PC-3 (cell line): ENCODE data around the gene PDP2.

ENCODE experiments used
- EZH2phosphoT487 ChIP-seq: fragments of 300-600 bp; sonication (generic); IDR thresholded peaks from 2 replicates; pipeline ENCODE4 v1.6.1; 2018; ENCODE audit warnings: mild to moderate bottlenecking, antibody characterized with exemption, low read length, borderline replicate concordance
- TF ChIP-seq, protein P1 (sequence below): fragments of 300-600 bp; sonication (generic); conservative IDR thresholded peaks from 2 replicates; pipeline ENCODE4 v1.5.1; 2017; ENCODE audit warnings: antibody characterized with exemption, low read depth, mild to moderate bottlenecking, low read length

DNA sequence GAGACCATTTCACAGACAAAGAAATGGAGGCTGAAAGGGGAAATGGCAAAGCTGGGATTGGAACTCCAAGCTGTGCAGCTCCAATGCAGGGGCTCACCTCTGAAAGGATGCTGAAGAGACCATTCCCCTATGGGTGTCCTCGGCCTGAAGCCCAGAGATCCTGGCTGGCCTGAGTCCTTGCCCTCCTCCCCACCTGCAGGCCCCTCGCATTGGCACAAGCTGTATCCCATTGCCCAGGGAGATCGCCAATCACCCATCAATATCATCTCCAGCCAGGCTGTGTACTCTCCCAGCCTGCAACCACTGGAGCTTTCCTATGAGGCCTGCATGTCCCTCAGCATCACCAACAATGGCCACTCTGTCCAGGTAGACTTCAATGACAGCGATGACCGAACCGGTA is 33.5 kb upstream of the PDP2 start:
- TF ChIP-seq, protein P1, sequence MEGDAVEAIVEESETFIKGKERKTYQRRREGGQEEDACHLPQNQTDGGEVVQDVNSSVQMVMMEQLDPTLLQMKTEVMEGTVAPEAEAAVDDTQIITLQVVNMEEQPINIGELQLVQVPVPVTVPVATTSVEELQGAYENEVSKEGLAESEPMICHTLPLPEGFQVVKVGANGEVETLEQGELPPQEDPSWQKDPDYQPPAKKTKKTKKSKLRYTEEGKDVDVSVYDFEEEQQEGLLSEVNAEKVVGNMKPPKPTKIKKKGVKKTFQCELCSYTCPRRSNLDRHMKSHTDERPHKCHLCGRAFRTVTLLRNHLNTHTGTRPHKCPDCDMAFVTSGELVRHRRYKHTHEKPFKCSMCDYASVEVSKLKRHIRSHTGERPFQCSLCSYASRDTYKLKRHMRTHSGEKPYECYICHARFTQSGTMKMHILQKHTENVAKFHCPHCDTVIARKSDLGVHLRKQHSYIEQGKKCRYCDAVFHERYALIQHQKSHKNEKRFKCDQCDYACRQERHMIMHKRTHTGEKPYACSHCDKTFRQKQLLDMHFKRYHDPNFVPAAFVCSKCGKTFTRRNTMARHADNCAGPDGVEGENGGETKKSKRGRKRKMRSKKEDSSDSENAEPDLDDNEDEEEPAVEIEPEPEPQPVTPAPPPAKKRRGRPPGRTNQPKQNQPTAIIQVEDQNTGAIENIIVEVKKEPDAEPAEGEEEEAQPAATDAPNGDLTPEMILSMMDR: no peak
- no peak for TF ChIP-seq EZH2phosphoT487
